Transverse colon (tissue), 4 donors: ENCODE data around the gene STEAP3.

Source experiments
- CTCF ChIP-seq, 5 experiments: fragments of 200-600 bp in 3 of 5; fragments of 450-650 bp in 2 of 5; sonication (generic) in 3 of 5; IDR thresholded peaks; 1 replicate in 2 of 5; 2 replicates in 3 of 5; pipeline ENCODE4 v1.5.1; 2016 to 2017; ENCODE audit warnings: antibody characterized with exemption in 5 of 5, inconsistent platforms in 3 of 5, mild to moderate bottlenecking in 2 of 5, moderate library complexity in 1 of 5
- EP300 ChIP-seq: sonication (generic); formaldehyde crosslinking; IDR thresholded peaks from one replicate; pipeline ENCODE4 v1.6.1; 2017; ENCODE audit warnings: antibody characterized with exemption, low read depth
- POLR2A ChIP-seq: fragments of 450-650 bp; IDR thresholded peaks from one replicate; pipeline ENCODE4 v1.6.1; 2016; ENCODE audit warnings: antibody characterized with exemption, mild to moderate bottlenecking, moderate library complexity
- POLR2AphosphoS5 ChIP-seq, 3 donors: sonication (generic); formaldehyde crosslinking; IDR thresholded peaks; one replicate each; pipeline ENCODE4 v1.6.1; 2016; ENCODE audit warnings: antibody characterized with exemption in 3 of 3

- no peak for TF ChIP-seq CTCF (IDR thresholded peaks at IDR 0.05)
- TF ChIP-seq POLR2AphosphoS5 (IDR thresholded peaks at IDR 0.05), result no peak
- no peak for TF ChIP-seq POLR2A
- no peak for TF ChIP-seq EP300
Observed at GRCh38 chr2:119289642-119290041, 66.0 kb downstream of the STEAP3 start.
